ENCODE measurements around the gene MYO6. TPM values are rescaled to one million over a fixed set of nuclear protein-coding genes. Genes with fewer than 3 reads are reported as not detected.

MYO6 gene
- total RNA-seq, 1 experiment from 2014 or later: 44.1 TPM

- H3K4me3 ChIP-seq (replicated peaks in 1 of 2; ENCODE audit: low read depth in 1 of 2, low read length in 2 of 2): no peak overlapping the region
- H3K79me2 ChIP-seq (ENCODE audit: insufficient read depth, low read length): no peaks in the 10 kb centered on the region
- H3K9me2 ChIP-seq (ENCODE audit: insufficient read depth): no peaks in the 10 kb centered on the region
- CTCF ChIA-PET: interaction anchor here (1.1 to 4.1 kb wide), 3 partner anchors 40 to 1993 kb away, joined by 3 to 29 read pairs (median 6); no protein-coding TSS in a partner anchor
- TF ChIP-seq FOSL1 (IDR thresholded peaks at IDR 0.05; ENCODE audit: low read depth) (no peak), ZNF274 (IDR thresholded peaks at IDR 0.05; ENCODE audit: low read depth, low read length) (no peak), CTCF (IDR thresholded peaks at IDR 0.05 in 2 of 3, conservative IDR thresholded peaks at IDR 0.05 in 1 of 3; ENCODE audit: borderline replicate concordance in 1 of 3, insufficient read depth in 1 of 3, low read depth in 2 of 3, low read length in 2 of 3) (no peak), POLR2AphosphoS5 (IDR thresholded peaks at IDR 0.05; ENCODE audit: low read depth, low read length) (no peak), POLR2A (IDR thresholded peaks at IDR 0.05; ENCODE audit: borderline replicate concordance, extremely low read depth, insufficient read depth, insufficient read length) (no peak), ZBTB33 (IDR thresholded peaks at IDR 0.05; ENCODE audit: extremely low read depth, insufficient replicate concordance, low read length) (no peak), CBX3 (IDR thresholded peaks at IDR 0.05; ENCODE audit: low read depth) (no peak), EZH2 (IDR thresholded peaks at IDR 0.05) (no peak), ELF1 (IDR thresholded peaks at IDR 0.05; ENCODE audit: borderline replicate concordance, low read depth) (no peak), CEBPB (IDR thresholded peaks at IDR 0.05; ENCODE audit: low read depth) (no peak), RAD21 (IDR thresholded peaks at IDR 0.05; ENCODE audit: low read depth) (no peak), EGR1 (IDR thresholded peaks at IDR 0.05; ENCODE audit: low read depth) (no peak), ZFX (IDR thresholded peaks at IDR 0.05) (no peak), YY1 (IDR thresholded peaks at IDR 0.05; ENCODE audit: extremely low read depth, insufficient replicate concordance, low read depth, low read length) (no peak), JUND (IDR thresholded peaks at IDR 0.05) (no peak)
- POLR2A ChIA-PET: no interaction called here
- peaks cover 0 to 4% of the 10 kb centered on the region in 2 experiments; a peak in 1 of 4 replicates for H3K4me1 ChIP-seq (ENCODE audit: control insufficient read depth in 1 of 2, insufficient read depth in 2 of 2, low read length in 2 of 2)
- RAD21 ChIA-PET (ENCODE audit: low non-redundant PET in 1 of 2, low total read pairs in 2 of 2, uncharacterized antibody in 2 of 2, unreplicated experiment in 2 of 2): no interaction called here
- H3K9ac ChIP-seq (ENCODE audit: low read length): no peak overlapping the region
- DNase-seq (ENCODE audit: low read depth, low spot score) (no peak), ATAC-seq (no peak)
- no peaks in the 10 kb centered on the region for H3K9me3 ChIP-seq (ENCODE audit: control insufficient read depth in 1 of 2, insufficient read depth in 1 of 2, low read depth in 1 of 2, low read length in 2 of 2)
- no peak overlapping the region for H3K27ac ChIP-seq (ENCODE audit: low read depth, low read length)
- BruUV-seq (replicated peaks): no TSS peak
- H3K27me3 ChIP-seq (ENCODE audit: insufficient read depth, low read length): no peaks in the 10 kb centered on the region
- H3K4me2 ChIP-seq (ENCODE audit: low read length): no peak overlapping the region
- no peaks in the 10 kb centered on the region for H4K20me1 ChIP-seq (ENCODE audit: insufficient read depth)
- intact Hi-C loops (cut with micrococcal nuclease): loop anchor here (10.0 kb wide), 2 partner anchors 751 to 931 kb away; no protein-coding TSS in a partner anchor
- H3K36me3 ChIP-seq (ENCODE audit: control insufficient read depth in 1 of 2, insufficient read depth in 2 of 2, low read length in 2 of 2): no peaks in the 10 kb centered on the region
- H2AFZ ChIP-seq (ENCODE audit: low read depth, low read length, poor library complexity, severe bottlenecking): no peak overlapping the region
Measured at GRCh38 chr6:75933387-75933975, 184.4 kb downstream of the MYO6 start.

Data from HCT116 (cell line).